WTC11 (cell line): Measurements from ENCODE around the gene MVK. TPM values are rescaled to one million over a fixed set of nuclear protein-coding genes. Genes with fewer than 3 reads are reported as not detected.
A peak's percentile ranks its signal among the peaks of the same experiment; 100 is the strongest.

ENCODE experiments used
- ATAC-seq: fragments of 200-7000 bp; cut with Tn5 transposase; 2 replicates; pipeline ENCODE4 v1.10.0; 2021; ENCODE audit warnings: mild to moderate bottlenecking, moderate library complexity
- CTCF ChIA-PET: fragments of 300-600 bp; sonication (Branson Sonifier 250); formaldehyde crosslinking; loops from one replicate; lab custom pipeline; 2021; ENCODE audit warnings: antibody characterized with exemption; lab: Charles Lee
- POLR2A ChIA-PET: fragments of 350-600 bp; sonication (Branson Sonifier 250); formaldehyde crosslinking; loops from one replicate; lab custom pipeline; 2021; ENCODE audit warnings: antibody characterized with exemption; lab: Charles Lee
- DNase-seq: peaks from one replicate; pipeline ENCODE4 v3.0.0; 2021; ENCODE audit warnings: low spot score
- H3K27ac Mint-ChIP-seq: 2 replicates; pipeline ENCODE4 v1.8.0; 2021; ENCODE audit warnings: mixed read lengths
- H3K27me3 Mint-ChIP-seq: 2 replicates; pipeline ENCODE4 v1.8.0; 2021; ENCODE audit warnings: low read depth, mild to moderate bottlenecking, moderate library complexity, mixed read lengths
- H3K36me3 Mint-ChIP-seq: 2 replicates; pipeline ENCODE4 v1.8.0; 2021; ENCODE audit warnings: mixed read lengths
- H3K4me1 Mint-ChIP-seq: 2 replicates; pipeline ENCODE4 v1.8.0; 2022; ENCODE audit warnings: mixed read lengths
- H3K4me3 Mint-ChIP-seq: 2 replicates; pipeline ENCODE4 v1.8.0; 2021; ENCODE audit warnings: mild to moderate bottlenecking, moderate library complexity, mixed read lengths
- H3K9me3 Mint-ChIP-seq: 2 replicates; pipeline ENCODE4 v1.8.0; 2021; ENCODE audit warnings: mixed read lengths
- FOXJ3 ChIP-seq: sonication (generic); formaldehyde crosslinking; IDR thresholded peaks from 2 replicates; pipeline ENCODE4 v1.9.0; 2021; ENCODE audit warnings: missing genetic modification reagents, mild to moderate bottlenecking, borderline replicate concordance
- GABPB1 ChIP-seq: sonication (generic); formaldehyde crosslinking; IDR thresholded peaks from 2 replicates; pipeline ENCODE4 v1.8.1; 2023; ENCODE audit warnings: mild to moderate bottlenecking, missing genetic modification reagents
- GTF2I ChIP-seq: fragments of 250-450 bp; sonication (Bioruptor Pico); conservative IDR thresholded peaks from 2 replicates; pipeline ENCODE4 v1.4.0; 2021; ENCODE audit warnings: mild to moderate bottlenecking
- KAT7 ChIP-seq: sonication (generic); formaldehyde crosslinking; IDR thresholded peaks from 2 replicates; pipeline ENCODE4 v1.8.1; 2023; ENCODE audit warnings: missing genetic modification reagents, mild to moderate bottlenecking, borderline replicate concordance
- MXD4 ChIP-seq: fragments of 250-450 bp; sonication (Bioruptor Pico); IDR thresholded peaks from 2 replicates; pipeline ENCODE4 v1.8.0; 2021; ENCODE audit warnings: mild to moderate bottlenecking, moderate library complexity, borderline replicate concordance
- NR2C2 ChIP-seq: sonication (generic); formaldehyde crosslinking; IDR thresholded peaks from 2 replicates; pipeline ENCODE4 v1.8.0; 2022; ENCODE audit warnings: mild to moderate bottlenecking, missing genetic modification reagents
- RELA ChIP-seq: sonication (generic); formaldehyde crosslinking; IDR thresholded peaks from 2 replicates; pipeline ENCODE4 v1.8.1; 2022; ENCODE audit warnings: missing genetic modification reagents, mild to moderate bottlenecking, borderline replicate concordance
- ZBTB21 ChIP-seq: sonication (generic); formaldehyde crosslinking; IDR thresholded peaks from 2 replicates; pipeline ENCODE4 v1.8.1; 2023; ENCODE audit warnings: mild to moderate bottlenecking, missing genetic modification reagents, borderline replicate concordance
- ZNF416 ChIP-seq: fragments of 250-450 bp; sonication (Bioruptor Pico); IDR thresholded peaks from 2 replicates; pipeline ENCODE4 v1.9.0; 2021; ENCODE audit warnings: mild to moderate bottlenecking, inconsistent platforms
- ZNF423 ChIP-seq: fragments of 250-450 bp; sonication (Bioruptor Pico); IDR thresholded peaks from 2 replicates; pipeline ENCODE4 v2.1.2; 2022; ENCODE audit warnings: mild to moderate bottlenecking, moderate library complexity
- total RNA-seq: library from RNA; stranded (reverse); gene quantifications from 3 replicates; pipeline ENCODE4 v1.2.3, GENCODE V29; 2021
- TF ChIP-seq, protein P1 (sequence below): sonication (generic); formaldehyde crosslinking; IDR thresholded peaks from 2 replicates; pipeline ENCODE4 v1.8.0; 2023; ENCODE audit warnings: mild to moderate bottlenecking, missing genetic modification reagents
- TF ChIP-seq, protein P2 (sequence below): sonication (generic); formaldehyde crosslinking; IDR thresholded peaks from 2 replicates; pipeline ENCODE4 v1.8.1; 2023; ENCODE audit warnings: mild to moderate bottlenecking, missing genetic modification reagents, moderate library complexity
- TF ChIP-seq, protein P3 (sequence below): sonication (generic); formaldehyde crosslinking; IDR thresholded peaks from 2 replicates; pipeline ENCODE4 v1.8.0; 2023; ENCODE audit warnings: missing genetic modification reagents, mild to moderate bottlenecking, borderline replicate concordance

The MVK gene
- total RNA-seq, 1 experiment from 2014 or later, result 13.2 TPM

- TF ChIP-seq, protein P1, sequence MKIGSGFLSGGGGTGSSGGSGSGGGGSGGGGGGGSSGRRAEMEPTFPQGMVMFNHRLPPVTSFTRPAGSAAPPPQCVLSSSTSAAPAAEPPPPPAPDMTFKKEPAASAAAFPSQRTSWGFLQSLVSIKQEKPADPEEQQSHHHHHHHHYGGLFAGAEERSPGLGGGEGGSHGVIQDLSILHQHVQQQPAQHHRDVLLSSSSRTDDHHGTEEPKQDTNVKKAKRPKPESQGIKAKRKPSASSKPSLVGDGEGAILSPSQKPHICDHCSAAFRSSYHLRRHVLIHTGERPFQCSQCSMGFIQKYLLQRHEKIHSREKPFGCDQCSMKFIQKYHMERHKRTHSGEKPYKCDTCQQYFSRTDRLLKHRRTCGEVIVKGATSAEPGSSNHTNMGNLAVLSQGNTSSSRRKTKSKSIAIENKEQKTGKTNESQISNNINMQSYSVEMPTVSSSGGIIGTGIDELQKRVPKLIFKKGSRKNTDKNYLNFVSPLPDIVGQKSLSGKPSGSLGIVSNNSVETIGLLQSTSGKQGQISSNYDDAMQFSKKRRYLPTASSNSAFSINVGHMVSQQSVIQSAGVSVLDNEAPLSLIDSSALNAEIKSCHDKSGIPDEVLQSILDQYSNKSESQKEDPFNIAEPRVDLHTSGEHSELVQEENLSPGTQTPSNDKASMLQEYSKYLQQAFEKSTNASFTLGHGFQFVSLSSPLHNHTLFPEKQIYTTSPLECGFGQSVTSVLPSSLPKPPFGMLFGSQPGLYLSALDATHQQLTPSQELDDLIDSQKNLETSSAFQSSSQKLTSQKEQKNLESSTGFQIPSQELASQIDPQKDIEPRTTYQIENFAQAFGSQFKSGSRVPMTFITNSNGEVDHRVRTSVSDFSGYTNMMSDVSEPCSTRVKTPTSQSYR (CRISPR knock-in tag), result no peak
- TF ChIP-seq RELA (CRISPR knock-in tag) (no peak), FOXJ3 (no peak)
Observed at GRCh38 chr12:109612003-109612402, 38.4 kb downstream of the MVK start (continued).

DNA sequence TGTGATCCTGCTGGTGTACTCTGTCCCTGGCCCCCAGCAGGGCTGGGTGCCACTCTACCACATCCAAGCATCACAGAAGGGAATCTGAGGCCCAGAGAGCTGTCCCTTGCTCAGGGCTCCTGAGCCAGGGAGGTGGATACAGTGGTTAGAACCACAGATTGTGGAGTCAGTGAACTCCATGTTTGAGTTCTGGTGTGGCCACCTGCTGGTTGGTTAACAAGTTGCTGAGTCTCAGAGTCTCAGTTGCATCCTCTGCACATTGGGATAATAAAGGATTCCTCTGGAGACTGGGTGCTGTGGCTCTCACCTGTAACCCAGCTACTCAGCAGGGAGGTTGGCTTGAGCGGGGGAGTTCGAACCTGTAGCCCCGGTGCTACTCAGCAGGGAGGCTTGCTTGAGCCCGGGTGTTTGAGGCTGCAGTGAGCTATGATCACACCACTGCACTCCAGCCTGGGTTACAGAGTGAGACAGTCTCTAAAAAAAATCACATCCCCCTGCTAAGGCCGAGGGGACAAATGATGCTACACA lies 39.4 kb downstream of the MVK start:
- POLR2A ChIA-PET, result no interaction called here
- Mint-ChIP-seq H3K36me3 (no peaks in the 10 kb centered on the region), H3K4me3 (no peak overlapping the region), H3K27ac (no peak overlapping the region), H3K9me3 (no peaks in the 10 kb centered on the region), H3K27me3 (no peaks in the 10 kb centered on the region; the same call in 1 of the 2 replicates), H3K4me1 (peaks cover 4% of the 10 kb centered on the region)
- ATAC-seq, result peak; percentile 74
- TF ChIP-seq ZNF423 (CRISPR knock-in tag), result peak; percentile 75
- no peak for TF ChIP-seq NR2C2 (CRISPR knock-in tag)
- TF ChIP-seq, protein P2, sequence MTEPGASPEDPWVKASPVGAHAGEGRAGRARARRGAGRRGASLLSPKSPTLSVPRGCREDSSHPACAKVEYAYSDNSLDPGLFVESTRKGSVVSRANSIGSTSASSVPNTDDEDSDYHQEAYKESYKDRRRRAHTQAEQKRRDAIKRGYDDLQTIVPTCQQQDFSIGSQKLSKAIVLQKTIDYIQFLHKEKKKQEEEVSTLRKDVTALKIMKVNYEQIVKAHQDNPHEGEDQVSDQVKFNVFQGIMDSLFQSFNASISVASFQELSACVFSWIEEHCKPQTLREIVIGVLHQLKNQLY (CRISPR knock-in tag), result no peak
- no peak for TF ChIP-seq GTF2I (CRISPR knock-in tag)
- TF ChIP-seq MXD4, result no peak
- TF ChIP-seq ZNF416 (CRISPR knock-in tag), result no peak
- TF ChIP-seq GABPB1, result no peak
- TF ChIP-seq KAT7 (CRISPR knock-in tag), result no peak
- CTCF ChIA-PET, result interaction anchor here (1.2 to 5.7 kb wide), 6 partner anchors 10 to 161 kb away, joined by 3 to 34 read pairs (median 6); no protein-coding TSS in a partner anchor
- DNase-seq, result peak; percentile 25

GRCh38 chr12:109613649-109614455 lies 40.3 kb downstream of the MVK start:
- peak; percentile 52 for ATAC-seq
- CTCF ChIA-PET, result interaction anchor here (1.2 to 5.7 kb wide), 5 partner anchors 16 to 160 kb away, joined by 3 to 34 read pairs (median 6); no protein-coding TSS in a partner anchor

DNA sequence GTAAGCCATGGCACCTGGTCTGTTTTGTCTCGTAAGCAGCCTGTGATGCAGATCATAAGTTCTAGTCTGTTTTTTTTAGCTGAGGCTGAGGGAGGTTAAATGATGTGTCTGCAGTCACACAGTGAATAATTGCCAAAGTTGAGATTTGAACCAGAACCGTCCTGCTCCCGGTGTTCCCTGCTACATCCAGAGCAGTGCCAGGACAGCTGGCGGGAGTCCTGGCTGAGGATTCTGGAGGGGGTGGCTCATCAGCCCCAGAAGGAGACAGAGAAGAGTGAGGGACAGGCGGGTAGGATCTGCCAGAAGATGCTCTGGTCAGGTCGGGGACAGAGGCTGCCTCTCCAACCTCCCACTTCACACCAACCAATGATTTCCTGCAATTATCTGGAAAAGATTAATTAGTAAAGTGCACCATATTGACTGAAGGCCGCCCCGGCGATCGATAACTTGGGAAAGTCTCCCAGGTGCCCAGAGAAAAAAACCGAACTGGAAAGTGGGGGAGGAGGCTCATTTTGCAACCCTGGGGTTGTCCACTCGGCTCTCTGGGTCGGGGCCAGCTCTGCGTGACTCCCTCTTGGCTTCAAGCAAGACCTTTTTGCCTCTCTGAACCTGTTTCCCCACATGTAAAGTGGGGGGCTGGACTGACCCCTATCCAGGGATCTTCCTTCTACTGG lies 42.1 kb downstream of the MVK start:
- CTCF ChIA-PET, result interaction anchor here (1.9 kb wide), 1 partner anchor 18 kb away, joined by 7 read pairs; no protein-coding TSS in a partner anchor
- no peak overlapping the region for H3K27ac Mint-ChIP-seq
- ATAC-seq, result no peak

More at GRCh38 chr12:109613649-109614455, 40.3 kb downstream of the MVK start:
- TF ChIP-seq ZBTB21 (CRISPR knock-in tag), result no peak
- Mint-ChIP-seq H3K27me3 (no peaks in the 10 kb centered on the region; the same call in 1 of the 2 replicates), H3K9me3 (no peaks in the 10 kb centered on the region), H3K36me3 (no peaks in the 10 kb centered on the region), H3K4me3 (no peak overlapping the region), H3K27ac (no peak overlapping the region), H3K4me1 (peaks cover 4% of the 10 kb centered on the region)
- POLR2A ChIA-PET, result no interaction called here
- DNase-seq, result peak; percentile 28

More for the DNA sequence above, 42.1 kb downstream of the MVK start:
- POLR2A ChIA-PET, result no interaction called here
- H3K4me3 Mint-ChIP-seq, result no peak overlapping the region
- DNase-seq, result no peak
- TF ChIP-seq, protein P3, sequence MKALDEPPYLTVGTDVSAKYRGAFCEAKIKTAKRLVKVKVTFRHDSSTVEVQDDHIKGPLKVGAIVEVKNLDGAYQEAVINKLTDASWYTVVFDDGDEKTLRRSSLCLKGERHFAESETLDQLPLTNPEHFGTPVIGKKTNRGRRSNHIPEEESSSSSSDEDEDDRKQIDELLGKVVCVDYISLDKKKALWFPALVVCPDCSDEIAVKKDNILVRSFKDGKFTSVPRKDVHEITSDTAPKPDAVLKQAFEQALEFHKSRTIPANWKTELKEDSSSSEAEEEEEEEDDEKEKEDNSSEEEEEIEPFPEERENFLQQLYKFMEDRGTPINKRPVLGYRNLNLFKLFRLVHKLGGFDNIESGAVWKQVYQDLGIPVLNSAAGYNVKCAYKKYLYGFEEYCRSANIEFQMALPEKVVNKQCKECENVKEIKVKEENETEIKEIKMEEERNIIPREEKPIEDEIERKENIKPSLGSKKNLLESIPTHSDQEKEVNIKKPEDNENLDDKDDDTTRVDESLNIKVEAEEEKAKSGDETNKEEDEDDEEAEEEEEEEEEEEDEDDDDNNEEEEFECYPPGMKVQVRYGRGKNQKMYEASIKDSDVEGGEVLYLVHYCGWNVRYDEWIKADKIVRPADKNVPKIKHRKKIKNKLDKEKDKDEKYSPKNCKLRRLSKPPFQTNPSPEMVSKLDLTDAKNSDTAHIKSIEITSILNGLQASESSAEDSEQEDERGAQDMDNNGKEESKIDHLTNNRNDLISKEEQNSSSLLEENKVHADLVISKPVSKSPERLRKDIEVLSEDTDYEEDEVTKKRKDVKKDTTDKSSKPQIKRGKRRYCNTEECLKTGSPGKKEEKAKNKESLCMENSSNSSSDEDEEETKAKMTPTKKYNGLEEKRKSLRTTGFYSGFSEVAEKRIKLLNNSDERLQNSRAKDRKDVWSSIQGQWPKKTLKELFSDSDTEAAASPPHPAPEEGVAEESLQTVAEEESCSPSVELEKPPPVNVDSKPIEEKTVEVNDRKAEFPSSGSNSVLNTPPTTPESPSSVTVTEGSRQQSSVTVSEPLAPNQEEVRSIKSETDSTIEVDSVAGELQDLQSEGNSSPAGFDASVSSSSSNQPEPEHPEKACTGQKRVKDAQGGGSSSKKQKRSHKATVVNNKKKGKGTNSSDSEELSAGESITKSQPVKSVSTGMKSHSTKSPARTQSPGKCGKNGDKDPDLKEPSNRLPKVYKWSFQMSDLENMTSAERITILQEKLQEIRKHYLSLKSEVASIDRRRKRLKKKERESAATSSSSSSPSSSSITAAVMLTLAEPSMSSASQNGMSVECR, result no peak
- H3K36me3 Mint-ChIP-seq, result no peaks in the 10 kb centered on the region
- no peaks in the 10 kb centered on the region for H3K9me3 Mint-ChIP-seq
- H3K27me3 Mint-ChIP-seq, result no peaks in the 10 kb centered on the region; the same call in 1 of the 2 replicates
- peaks cover 4% of the 10 kb centered on the region for H3K4me1 Mint-ChIP-seq
